ENCODE results near the gene CBFA2T3.
"Not testable (repeated sequence)": the region's sequence is repeated elsewhere in the genome, so short reads cannot be mapped to it uniquely, and the experiment has no call there.

CBFA2T3 gene

DNA sequence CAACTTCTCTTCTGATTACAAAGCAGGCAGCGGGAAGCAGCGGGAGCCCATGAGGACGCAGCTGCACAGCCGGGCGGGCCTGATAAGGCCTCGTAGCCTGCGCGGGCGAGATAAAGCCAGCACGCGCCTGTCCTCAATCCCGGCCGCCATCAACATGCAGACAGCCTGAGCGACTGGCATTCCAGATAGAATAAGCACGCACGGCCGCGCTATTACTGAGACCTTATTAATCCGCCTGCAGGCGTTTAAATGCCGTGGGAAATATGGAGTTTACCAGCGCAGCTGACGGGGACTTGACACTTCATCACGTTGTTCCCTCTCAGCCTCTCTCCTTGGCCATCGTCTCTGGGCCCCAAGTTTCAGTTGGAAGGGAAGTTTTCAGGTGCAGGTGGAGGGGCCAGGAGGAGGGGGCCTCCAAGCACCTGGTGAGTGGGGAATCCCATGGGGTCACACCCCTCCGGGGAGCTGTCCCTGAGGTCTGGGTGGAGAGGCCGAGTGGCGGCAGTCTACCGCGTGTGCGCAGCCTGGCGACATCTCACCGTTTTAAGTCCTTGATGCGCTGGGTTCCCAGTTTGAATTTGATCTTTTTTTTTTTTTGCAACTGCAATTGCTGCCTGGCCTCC, 27.3 kb upstream of the CBFA2T3 start:
- no peak for DNase-seq (ENCODE audit: low spot score)
- TF ChIP-seq, protein P1, sequence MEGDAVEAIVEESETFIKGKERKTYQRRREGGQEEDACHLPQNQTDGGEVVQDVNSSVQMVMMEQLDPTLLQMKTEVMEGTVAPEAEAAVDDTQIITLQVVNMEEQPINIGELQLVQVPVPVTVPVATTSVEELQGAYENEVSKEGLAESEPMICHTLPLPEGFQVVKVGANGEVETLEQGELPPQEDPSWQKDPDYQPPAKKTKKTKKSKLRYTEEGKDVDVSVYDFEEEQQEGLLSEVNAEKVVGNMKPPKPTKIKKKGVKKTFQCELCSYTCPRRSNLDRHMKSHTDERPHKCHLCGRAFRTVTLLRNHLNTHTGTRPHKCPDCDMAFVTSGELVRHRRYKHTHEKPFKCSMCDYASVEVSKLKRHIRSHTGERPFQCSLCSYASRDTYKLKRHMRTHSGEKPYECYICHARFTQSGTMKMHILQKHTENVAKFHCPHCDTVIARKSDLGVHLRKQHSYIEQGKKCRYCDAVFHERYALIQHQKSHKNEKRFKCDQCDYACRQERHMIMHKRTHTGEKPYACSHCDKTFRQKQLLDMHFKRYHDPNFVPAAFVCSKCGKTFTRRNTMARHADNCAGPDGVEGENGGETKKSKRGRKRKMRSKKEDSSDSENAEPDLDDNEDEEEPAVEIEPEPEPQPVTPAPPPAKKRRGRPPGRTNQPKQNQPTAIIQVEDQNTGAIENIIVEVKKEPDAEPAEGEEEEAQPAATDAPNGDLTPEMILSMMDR (IDR thresholded peaks at IDR 0.05; ENCODE audit: extremely low read depth, missing control alignments), result no peak

DNA sequence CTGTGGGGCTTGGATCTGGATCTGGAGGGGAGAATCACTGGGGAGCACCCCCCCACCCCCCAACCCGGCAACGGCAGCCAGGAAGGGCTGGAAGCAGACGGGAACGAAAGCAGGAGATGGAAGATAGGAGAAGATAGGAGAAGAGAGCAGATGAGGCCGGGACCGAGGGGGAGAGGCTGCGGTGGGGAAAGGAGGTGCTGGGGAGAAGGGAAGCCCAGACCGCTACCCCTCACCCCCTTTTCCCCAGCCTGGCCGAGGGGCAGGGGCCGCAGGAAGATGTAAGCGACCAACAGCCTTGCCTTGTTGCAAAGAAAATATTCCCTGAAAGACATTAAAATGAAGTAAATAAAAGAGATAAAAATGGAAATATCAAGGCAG, 26.8 kb upstream of the CBFA2T3 start:
- no peak for DNase-seq (ENCODE audit: low spot score)
- TF ChIP-seq, protein P1 (IDR thresholded peaks at IDR 0.05; ENCODE audit: extremely low read depth, missing control alignments), result no peak

DNA sequence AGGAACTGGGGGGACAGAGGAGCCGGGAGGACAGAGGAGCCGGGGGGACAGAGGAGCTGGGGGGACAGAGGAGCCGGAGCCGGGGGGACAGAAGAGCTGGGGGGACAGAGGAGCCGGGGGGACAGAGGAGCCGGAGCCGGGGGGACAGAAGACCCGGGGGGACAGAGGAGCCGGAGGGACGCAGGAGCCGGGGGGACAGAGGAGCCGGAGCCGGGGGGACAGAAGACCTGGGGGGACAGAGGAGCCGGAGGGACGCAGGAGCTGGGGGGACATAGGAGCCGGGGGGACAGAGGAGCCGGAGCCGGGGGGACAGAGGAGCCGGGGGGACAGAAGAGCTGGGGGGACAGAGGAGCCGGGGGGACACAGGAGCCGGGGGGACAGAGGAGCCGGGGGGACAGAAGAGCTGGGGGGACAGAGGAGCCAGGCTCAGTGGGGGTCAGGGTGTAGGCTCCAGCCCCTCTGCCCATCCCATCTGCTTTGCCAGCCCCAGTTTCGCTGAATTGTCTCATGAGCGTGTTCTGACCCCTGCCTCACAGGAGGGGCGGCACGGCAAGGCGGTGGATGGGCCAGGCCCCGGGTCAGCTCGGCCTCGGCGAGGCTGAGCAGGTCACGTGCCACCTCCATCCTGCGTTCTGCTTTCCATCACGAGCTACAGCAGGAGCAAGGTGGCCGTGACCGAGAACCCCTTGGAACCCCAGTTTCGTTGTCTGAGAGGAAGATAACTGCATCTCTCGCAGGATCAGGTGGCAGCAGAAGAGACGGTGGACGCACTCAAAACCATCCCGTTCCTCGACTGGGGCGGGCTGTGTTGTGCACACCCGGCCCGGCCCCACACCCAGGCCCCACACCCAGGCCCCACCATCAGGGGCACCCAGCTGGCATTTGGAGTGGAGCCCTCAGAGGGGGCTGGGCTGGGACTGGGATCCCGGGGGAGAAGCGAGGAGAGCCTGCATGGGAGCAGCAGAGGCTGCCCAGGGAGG, 26.1 kb upstream of the CBFA2T3 start:
- TF ChIP-seq, protein P1 (IDR thresholded peaks at IDR 0.05; ENCODE audit: extremely low read depth, missing control alignments), result no peak
- no peak for DNase-seq (ENCODE audit: low spot score)

DNA sequence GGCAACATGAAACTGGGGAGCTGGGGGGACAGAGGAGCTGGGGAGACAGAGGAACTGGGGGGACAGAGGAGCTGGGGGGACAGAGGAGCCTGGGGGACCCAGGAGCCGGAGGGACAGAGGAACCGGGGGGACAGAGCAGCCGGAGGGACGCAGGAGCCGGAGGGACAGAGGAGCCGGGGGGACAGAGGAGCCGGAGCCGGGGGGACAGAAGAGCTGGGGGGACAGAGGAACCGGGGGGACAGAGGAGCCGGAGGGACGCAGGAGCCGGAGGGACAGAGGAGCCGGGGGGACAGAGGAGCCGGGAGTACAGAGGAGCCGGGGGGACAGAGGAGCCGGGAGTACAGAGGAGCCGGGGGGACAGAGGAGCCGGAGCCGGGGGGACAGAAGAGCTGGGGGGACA, 25.1 kb upstream of the CBFA2T3 start:
- not testable (repeated sequence) for DNase-seq (ENCODE audit: low spot score)

DNA sequence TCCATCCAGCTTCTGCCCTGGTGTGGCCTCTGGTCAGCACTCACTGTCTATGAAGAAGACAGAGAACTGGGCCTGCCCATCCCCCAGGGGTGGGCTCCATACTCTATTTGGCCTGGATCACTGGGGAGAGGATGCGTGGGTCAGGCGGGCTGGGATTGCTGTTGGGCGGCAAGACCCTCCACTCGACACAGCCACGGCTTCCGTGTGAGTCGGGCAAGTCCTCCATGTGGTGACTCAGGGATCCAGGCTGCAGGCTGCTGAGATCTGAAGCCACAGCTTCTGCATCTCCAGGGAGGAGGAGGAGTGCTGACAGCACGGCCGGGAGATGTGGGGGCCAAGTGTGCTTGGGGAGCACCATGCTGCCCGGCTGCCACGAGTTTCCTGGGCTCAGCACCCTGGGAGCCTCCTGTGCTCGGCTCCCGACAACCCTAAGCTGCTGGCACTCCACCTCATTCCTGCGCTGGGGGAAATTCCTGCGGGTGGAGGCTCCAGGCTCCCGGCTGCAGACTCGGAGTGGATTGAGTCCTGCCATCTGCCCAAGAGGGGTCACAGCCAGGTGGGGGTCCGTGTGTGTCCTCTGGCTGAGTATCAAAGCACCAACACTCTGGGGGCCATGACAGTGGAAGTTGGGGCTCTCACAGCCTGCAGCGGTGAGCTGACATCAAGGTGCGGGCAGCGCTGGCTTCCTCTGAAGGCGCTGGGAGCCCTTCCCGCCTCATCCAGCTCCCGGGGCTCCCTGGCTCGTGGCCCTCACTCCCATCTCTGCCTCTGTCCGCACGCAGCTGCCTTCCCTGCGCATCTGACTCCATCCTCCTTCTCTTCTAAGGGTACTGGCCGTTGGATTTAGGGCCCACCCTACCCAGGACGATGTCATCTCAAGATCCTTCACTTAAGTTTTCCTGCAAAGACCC, 24.4 kb upstream of the CBFA2T3 start:
- no peak for DNase-seq (ENCODE audit: low spot score)
- TF ChIP-seq, protein P1 (IDR thresholded peaks at IDR 0.05; ENCODE audit: extremely low read depth, missing control alignments), result no peak

DNA sequence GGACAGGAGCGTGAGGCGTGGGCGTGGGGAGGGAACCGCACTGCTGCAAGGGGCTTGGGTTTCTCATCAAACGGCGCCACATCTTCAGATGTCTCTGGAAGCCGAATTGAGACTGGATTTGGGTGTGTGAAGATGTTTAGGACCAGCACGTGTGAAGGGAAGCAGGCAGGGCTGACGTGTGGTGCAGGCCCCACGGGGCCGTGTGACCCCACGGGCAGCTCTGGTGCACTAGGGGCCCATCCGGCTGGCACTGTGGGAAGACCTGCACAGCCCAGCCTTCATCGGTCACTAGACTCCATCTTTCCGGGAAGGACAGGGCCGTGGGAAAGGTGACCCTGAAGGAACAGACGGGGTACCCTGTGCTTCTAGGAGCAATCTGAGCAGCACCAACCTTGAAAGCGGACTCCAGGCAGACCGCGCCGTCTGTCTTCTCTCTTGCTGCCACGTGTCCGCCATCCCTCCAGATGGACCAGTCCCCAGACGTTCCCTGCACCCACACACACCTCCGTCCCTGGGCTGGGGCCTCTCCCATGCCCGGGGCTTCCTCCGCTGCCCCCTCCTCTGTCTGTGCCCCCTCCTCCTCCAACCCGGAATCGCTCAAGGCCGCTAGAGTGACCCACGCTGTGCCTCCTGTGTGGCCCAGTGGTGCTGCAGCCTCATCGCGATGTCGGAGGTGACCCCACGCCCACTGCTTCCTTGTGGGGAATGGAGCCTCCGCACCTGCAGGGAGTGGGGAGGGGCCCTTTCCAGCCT, 23.4 kb upstream of the CBFA2T3 start:
- no peak for DNase-seq (ENCODE audit: low spot score)
- TF ChIP-seq, protein P1 (IDR thresholded peaks at IDR 0.05; ENCODE audit: extremely low read depth, missing control alignments), result no peak

All from GM20000 (cell line).